Measurements from ENCODE around the gene SMAD3. TPM values are rescaled to one million over a fixed set of nuclear protein-coding genes. Genes with fewer than 3 reads are reported as not detected.

The SMAD3 gene
- total RNA-seq, 1 experiment from 2014 or later, result 89.2 TPM

- H3K9me3 ChIP-seq (ENCODE audit: control insufficient read depth in 1 of 2, insufficient read depth in 1 of 2, low read depth in 1 of 2, low read length in 2 of 2), result peaks cover 0 to 13% of the 10 kb centered on the region in 2 experiments; a peak in 1 of 4 replicates
- H4K20me1 ChIP-seq (ENCODE audit: insufficient read depth), result no peaks in the 10 kb centered on the region
- ChIA-PET POLR2A (interaction anchor here (0.7 to 3.0 kb wide), 8 partner anchors 10 to 42 kb away, joined by 3 to 23 read pairs (median 4); partner anchors contain the start of gene SMAD3), CTCF (interaction anchor here (0.6 to 1.3 kb wide), 3 partner anchors 10 to 197 kb away, joined by 3 to 5 read pairs (median 3); no protein-coding TSS in a partner anchor), RAD21 (ENCODE audit: low non-redundant PET in 1 of 2, low total read pairs in 2 of 2, uncharacterized antibody in 2 of 2, unreplicated experiment in 2 of 2) (interaction anchor here (0.7 to 1.6 kb wide), 9 partner anchors 16 to 160 kb away, joined by 3 to 7 read pairs (median 3); partner anchors contain the start of gene SMAD3 (in 2 of the 2))
- intact Hi-C loops (cut with micrococcal nuclease), result loop anchor here (1.0 to 10.0 kb wide), 3 partner anchors 42 to 198 kb away; no protein-coding TSS in a partner anchor
- TF ChIP-seq ELF1 (IDR thresholded peaks at IDR 0.05; ENCODE audit: borderline replicate concordance, low read depth), result no peak
- TF ChIP-seq CBX3 (IDR thresholded peaks at IDR 0.05; ENCODE audit: low read depth), result no peak
- TF ChIP-seq REST (IDR thresholded peaks at IDR 0.05; ENCODE audit: low read depth), result no peak
- no peak for TF ChIP-seq YY1 (IDR thresholded peaks at IDR 0.05; ENCODE audit: extremely low read depth, insufficient replicate concordance, low read depth, low read length)
- no peak for TF ChIP-seq POLR2AphosphoS5 (IDR thresholded peaks at IDR 0.05; ENCODE audit: low read depth, low read length)
- no peak for TF ChIP-seq SIN3A (IDR thresholded peaks at IDR 0.05; ENCODE audit: low read depth)
- no peak for TF ChIP-seq JUND (IDR thresholded peaks at IDR 0.05)
- TF ChIP-seq CTCF (IDR thresholded peaks at IDR 0.05 in 2 of 3, conservative IDR thresholded peaks at IDR 0.05 in 1 of 3; ENCODE audit: borderline replicate concordance in 1 of 3, insufficient read depth in 1 of 3, low read depth in 2 of 3, low read length in 2 of 3), result no peak
- no peak for TF ChIP-seq ZNF274 (IDR thresholded peaks at IDR 0.05; ENCODE audit: low read depth, low read length)
- no peak for TF ChIP-seq SP1 (IDR thresholded peaks at IDR 0.05; ENCODE audit: low read depth)
- TF ChIP-seq EGR1 (IDR thresholded peaks at IDR 0.05; ENCODE audit: low read depth), result no peak
- TF ChIP-seq POLR2A (IDR thresholded peaks at IDR 0.05; ENCODE audit: borderline replicate concordance, extremely low read depth, insufficient read depth, insufficient read length), result no peak
- TF ChIP-seq CEBPB (IDR thresholded peaks at IDR 0.05; ENCODE audit: low read depth), result no peak
- no peak for TF ChIP-seq FOSL1 (IDR thresholded peaks at IDR 0.05; ENCODE audit: low read depth)
- TF ChIP-seq RAD21 (IDR thresholded peaks at IDR 0.05; ENCODE audit: low read depth), result no peak
- no peak for TF ChIP-seq ZFX (IDR thresholded peaks at IDR 0.05)
- no peak for TF ChIP-seq SRF (IDR thresholded peaks at IDR 0.05; ENCODE audit: low read depth)
- TF ChIP-seq EZH2 (IDR thresholded peaks at IDR 0.05), result no peak
- TF ChIP-seq MAX (IDR thresholded peaks at IDR 0.05), result no peak
- no peak for TF ChIP-seq ZBTB33 (IDR thresholded peaks at IDR 0.05; ENCODE audit: extremely low read depth, insufficient replicate concordance, low read length)
- no peaks in the 10 kb centered on the region for H3K9me2 ChIP-seq (ENCODE audit: insufficient read depth)
- H3K27me3 ChIP-seq (ENCODE audit: insufficient read depth, low read length), result no peaks in the 10 kb centered on the region
- H3K79me2 ChIP-seq (ENCODE audit: insufficient read depth, low read length), result peaks cover 95% of the 10 kb centered on the region
- peaks cover 0 to 17% of the 10 kb centered on the region in 2 experiments; a peak in 2 of 4 replicates for H3K36me3 ChIP-seq (ENCODE audit: control insufficient read depth in 1 of 2, insufficient read depth in 2 of 2, low read length in 2 of 2)
- DNase-seq (ENCODE audit: low read depth, low spot score) (no peak), ATAC-seq (no peak; the same call in 1 of the 2 replicates)
- H3K9ac ChIP-seq (ENCODE audit: low read length), result peak overlapping the region; percentile 76
- peak overlapping the region; percentile 73 for H3K4me2 ChIP-seq (ENCODE audit: low read length)
- H3K4me1 ChIP-seq (ENCODE audit: control insufficient read depth in 1 of 2, insufficient read depth in 2 of 2, low read length in 2 of 2), result peaks cover 80 to 99% of the 10 kb centered on the region in 2 experiments
- no peak overlapping the region for H2AFZ ChIP-seq (ENCODE audit: low read depth, low read length, poor library complexity, severe bottlenecking)
- H3K4me3 ChIP-seq (replicated peaks in 1 of 2; ENCODE audit: low read depth in 1 of 2, low read length in 2 of 2), result peak overlapping the region; percentile 1 to 12; a peak in 2 of 4 replicates
- peak overlapping the region; percentile 92 for H3K27ac ChIP-seq (ENCODE audit: low read depth, low read length)
- no TSS peak for BruUV-seq (replicated peaks)
Measured at GRCh38 chr15:67106764-67107013, 41.3 kb downstream of the SMAD3 start.
